ENCODE results near the gene PLEKHG5. TPM values are rescaled to one million over a fixed set of nuclear protein-coding genes. Genes with fewer than 3 reads are reported as not detected.

Gene PLEKHG5
- total and polyA plus RNA-seq, 4 donors, result 0.28 to 1.9 (median 1.1) TPM

GRCh38 chr1:6489799-6490180 lies 1.7 kb downstream of the PLEKHG5 start:
- 11% methylated on average over 21 of the region's 21 CpGs for WGBS
- Histone ChIP-seq H3K4me3 (ENCODE audit: low read depth in 1 of 3, low read length in 3 of 3) (peak overlapping the region in 2 of 3 donors; percentile 42 to 84), H3K4me1 (ENCODE audit: control insufficient read depth in 4 of 4, insufficient read depth in 4 of 4, low read length in 3 of 4) (peaks cover 6 to 29% (median 15%) of the 10 kb centered on the region in 4 donors), H3K27ac (ENCODE audit: low read depth in 1 of 2, low read length in 2 of 2) (no peak overlapping the region), H3K36me3 (ENCODE audit: control insufficient read depth in 4 of 4, insufficient read depth in 3 of 4, low read depth in 1 of 4, low read length in 3 of 4) (no peaks in the 10 kb centered on the region), H3K27me3 (ENCODE audit: control insufficient read depth in 4 of 4, insufficient read depth in 4 of 4, low read length in 3 of 4) (no peaks in the 10 kb centered on the region), H3K9ac (ENCODE audit: low read depth in 1 of 2, low read length in 2 of 2) (no peak overlapping the region), H3K9me3 (ENCODE audit: control insufficient read depth in 4 of 4, low read length in 3 of 4) (no peaks in the 10 kb centered on the region)
- no peak for TF ChIP-seq HNF4A (conservative IDR thresholded peaks at IDR 0.05)
- TF ChIP-seq YY1 (IDR thresholded peaks at IDR 0.05), result no peak
- TF ChIP-seq REST (IDR thresholded peaks at IDR 0.05), result no peak
- peak; percentile 66 to 77 for TF ChIP-seq RAD21 (IDR thresholded peaks at IDR 0.05)
- TF ChIP-seq ZBTB33 (IDR thresholded peaks at IDR 0.05), result no peak
- TF ChIP-seq SP1 (IDR thresholded peaks at IDR 0.05), result no peak
- TF ChIP-seq NR2F2 (IDR thresholded peaks at IDR 0.05), result no peak
- TF ChIP-seq FOXA1 (IDR thresholded peaks at IDR 0.05), result no peak
- peak; percentile 80 for TF ChIP-seq CTCF (IDR thresholded peaks at IDR 0.05; ENCODE audit: low read depth, low read length, missing input control)
- no peak for TF ChIP-seq JUND (IDR thresholded peaks at IDR 0.05)
- TF ChIP-seq GABPA (IDR thresholded peaks at IDR 0.05 in 1 of 2, conservative IDR thresholded peaks at IDR 0.05 in 1 of 2), result no peak
- TF ChIP-seq FOXA2 (IDR thresholded peaks at IDR 0.05), result no peak
- peak; percentile 76 for DNase-seq (ENCODE audit: low spot score)

- H3K4me1 ChIP-seq (ENCODE audit: control insufficient read depth in 4 of 4, insufficient read depth in 4 of 4, low read length in 3 of 4), result peaks cover 6 to 29% (median 15%) of the 10 kb centered on the region in 4 donors
- no peaks in the 10 kb centered on the region for H3K27me3 ChIP-seq (ENCODE audit: control insufficient read depth in 4 of 4, insufficient read depth in 4 of 4, low read length in 3 of 4)
- WGBS, result 81% methylated on average over 9 of the region's 9 CpGs
- H3K9me3 ChIP-seq (ENCODE audit: control insufficient read depth in 4 of 4, low read length in 3 of 4), result no peaks in the 10 kb centered on the region
- no peak overlapping the region for H3K9ac ChIP-seq (ENCODE audit: low read depth in 1 of 2, low read length in 2 of 2)
- no peak overlapping the region for H3K27ac ChIP-seq (ENCODE audit: low read depth in 1 of 2, low read length in 2 of 2)
- H3K36me3 ChIP-seq (ENCODE audit: control insufficient read depth in 4 of 4, insufficient read depth in 3 of 4, low read depth in 1 of 4, low read length in 3 of 4), result no peaks in the 10 kb centered on the region
- TF ChIP-seq CTCF (IDR thresholded peaks at IDR 0.05; ENCODE audit: low read depth, low read length, missing input control) (no peak), ATF3 (IDR thresholded peaks at IDR 0.05) (no peak), RXRA (IDR thresholded peaks at IDR 0.05) (no peak), YY1 (IDR thresholded peaks at IDR 0.05) (no peak), EGR1 (IDR thresholded peaks at IDR 0.05; ENCODE audit: low read depth in 2 of 2) (no peak), GABPA (IDR thresholded peaks at IDR 0.05 in 1 of 2, conservative IDR thresholded peaks at IDR 0.05 in 1 of 2) (no peak), ZBTB33 (IDR thresholded peaks at IDR 0.05) (no peak), HNF4A (conservative IDR thresholded peaks at IDR 0.05) (no peak), TAF1 (conservative IDR thresholded peaks at IDR 0.05) (no peak), HNF4G (IDR thresholded peaks at IDR 0.05) (no peak), JUND (IDR thresholded peaks at IDR 0.05) (no peak)
- no peak overlapping the region for H3K4me3 ChIP-seq (ENCODE audit: low read depth in 1 of 3, low read length in 3 of 3)
- DNase-seq (ENCODE audit: low spot score), result no peak
These were observed 2.1 kb downstream of the PLEKHG5 start for GRCh38 chr1:6489383-6489765.
